ENCODE measurements around the gene LAMTOR2. TPM values are rescaled to one million over a fixed set of nuclear protein-coding genes. Genes with fewer than 3 reads are reported as not detected.

The LAMTOR2 gene
- total RNA-seq, 1 experiment from 2014 or later, result 60.2 TPM

GRCh38 chr1:156098784-156099183 lies 44.2 kb downstream of the LAMTOR2 start:
- BruUV-seq (replicated peaks), result no TSS peak
- Histone ChIP-seq H3K4me3 (replicated peaks in 1 of 2; ENCODE audit: low read depth in 1 of 2, low read length in 2 of 2) (no peak overlapping the region), H3K4me1 (ENCODE audit: control insufficient read depth in 1 of 2, insufficient read depth in 2 of 2, low read length in 2 of 2) (peaks cover 53 to 85% of the 10 kb centered on the region in 2 experiments), H2AFZ (ENCODE audit: low read depth, low read length, poor library complexity, severe bottlenecking) (no peak overlapping the region), H3K79me2 (ENCODE audit: insufficient read depth, low read length) (no peaks in the 10 kb centered on the region), H3K9me2 (ENCODE audit: insufficient read depth) (no peaks in the 10 kb centered on the region), H3K27me3 (ENCODE audit: insufficient read depth, low read length) (no peaks in the 10 kb centered on the region), H4K20me1 (ENCODE audit: insufficient read depth) (no peaks in the 10 kb centered on the region), H3K9me3 (ENCODE audit: control insufficient read depth in 1 of 2, insufficient read depth in 1 of 2, low read depth in 1 of 2, low read length in 2 of 2) (no peaks in the 10 kb centered on the region), H3K36me3 (ENCODE audit: control insufficient read depth in 1 of 2, insufficient read depth in 2 of 2, low read length in 2 of 2) (no peaks in the 10 kb centered on the region), H3K27ac (ENCODE audit: low read depth, low read length) (no peak overlapping the region), H3K9ac (ENCODE audit: low read length) (no peak overlapping the region), H3K4me2 (ENCODE audit: low read length) (no peak overlapping the region)
- DNase-seq (ENCODE audit: low read depth, low spot score) (no peak), ATAC-seq (no peak)
- POLR2A ChIA-PET, result interaction anchor here (1.0 to 6.5 kb wide), 4 partner anchors 15 to 31 kb away, joined by 5 to 56 read pairs (median 24); no protein-coding TSS in a partner anchor
- intact Hi-C loops (cut with micrococcal nuclease), result no loop called here
- CTCF ChIA-PET, result interaction anchor here (0.9 to 7.6 kb wide), 3 partner anchors 21 to 30 kb away, joined by 3 to 189 read pairs (median 7); no protein-coding TSS in a partner anchor
- TF ChIP-seq POLR2A (IDR thresholded peaks at IDR 0.05; ENCODE audit: borderline replicate concordance, extremely low read depth, insufficient read depth, insufficient read length) (no peak), ZBTB33 (IDR thresholded peaks at IDR 0.05; ENCODE audit: extremely low read depth, insufficient replicate concordance, low read length) (no peak)
- RAD21 ChIA-PET (ENCODE audit: low non-redundant PET in 1 of 2, low total read pairs in 2 of 2, uncharacterized antibody in 2 of 2, unreplicated experiment in 2 of 2), result interaction anchor here (1.0 to 6.2 kb wide), 2 partner anchors 30 to 31 kb away, joined by 3 to 43 read pairs; no protein-coding TSS in a partner anchor

GRCh38 chr1:156099282-156099681 lies 44.7 kb downstream of the LAMTOR2 start:
- no TSS peak for BruUV-seq (replicated peaks)
- Histone ChIP-seq H3K9ac (ENCODE audit: low read length) (no peak overlapping the region), H3K4me2 (ENCODE audit: low read length) (no peak overlapping the region), H4K20me1 (ENCODE audit: insufficient read depth) (no peaks in the 10 kb centered on the region), H3K27ac (ENCODE audit: low read depth, low read length) (no peak overlapping the region), H3K4me1 (ENCODE audit: control insufficient read depth in 1 of 2, insufficient read depth in 2 of 2, low read length in 2 of 2) (peaks cover 58 to 90% of the 10 kb centered on the region in 2 experiments), H2AFZ (ENCODE audit: low read depth, low read length, poor library complexity, severe bottlenecking) (no peak overlapping the region), H3K36me3 (ENCODE audit: control insufficient read depth in 1 of 2, insufficient read depth in 2 of 2, low read length in 2 of 2) (no peaks in the 10 kb centered on the region), H3K27me3 (ENCODE audit: insufficient read depth, low read length) (no peaks in the 10 kb centered on the region), H3K4me3 (replicated peaks in 1 of 2; ENCODE audit: low read depth in 1 of 2, low read length in 2 of 2) (no peak overlapping the region), H3K79me2 (ENCODE audit: insufficient read depth, low read length) (no peaks in the 10 kb centered on the region), H3K9me2 (ENCODE audit: insufficient read depth) (no peaks in the 10 kb centered on the region), H3K9me3 (ENCODE audit: control insufficient read depth in 1 of 2, insufficient read depth in 1 of 2, low read depth in 1 of 2, low read length in 2 of 2) (no peaks in the 10 kb centered on the region)
- ChIA-PET POLR2A (interaction anchor here (0.7 to 6.5 kb wide), 5 partner anchors 15 to 798 kb away, joined by 3 to 56 read pairs (median 7); partner anchors contain the start of gene LMNA), CTCF (interaction anchor here (0.9 to 7.6 kb wide), 4 partner anchors 15 to 30 kb away, joined by 3 to 189 read pairs (median 5); no protein-coding TSS in a partner anchor), RAD21 (ENCODE audit: low non-redundant PET in 1 of 2, low total read pairs in 2 of 2, uncharacterized antibody in 2 of 2, unreplicated experiment in 2 of 2) (interaction anchor here (0.6 to 6.2 kb wide), 3 partner anchors 29 to 31 kb away, joined by 3 to 43 read pairs (median 4); no protein-coding TSS in a partner anchor)
- ATAC-seq (no peak), DNase-seq (ENCODE audit: low read depth, low spot score) (no peak)
- no peak for TF ChIP-seq ELF1 (IDR thresholded peaks at IDR 0.05; ENCODE audit: borderline replicate concordance, low read depth)
- no peak for TF ChIP-seq JUND (IDR thresholded peaks at IDR 0.05)
- TF ChIP-seq YY1 (IDR thresholded peaks at IDR 0.05; ENCODE audit: extremely low read depth, insufficient replicate concordance, low read depth, low read length), result no peak
- no peak for TF ChIP-seq FOSL1 (IDR thresholded peaks at IDR 0.05; ENCODE audit: low read depth)
- no peak for TF ChIP-seq POLR2AphosphoS5 (IDR thresholded peaks at IDR 0.05; ENCODE audit: low read depth, low read length)
- TF ChIP-seq POLR2A (IDR thresholded peaks at IDR 0.05; ENCODE audit: borderline replicate concordance, extremely low read depth, insufficient read depth, insufficient read length), result no peak
- no peak for TF ChIP-seq ZNF274 (IDR thresholded peaks at IDR 0.05; ENCODE audit: low read depth, low read length)
- no peak for TF ChIP-seq EZH2phosphoT487 (IDR thresholded peaks at IDR 0.05; ENCODE audit: borderline replicate concordance)
- no peak for TF ChIP-seq EGR1 (IDR thresholded peaks at IDR 0.05; ENCODE audit: low read depth)
- no peak for TF ChIP-seq TCF7L2 (IDR thresholded peaks at IDR 0.05; ENCODE audit: borderline replicate concordance, extremely low read depth, insufficient read depth, insufficient read length)
- TF ChIP-seq EZH2 (IDR thresholded peaks at IDR 0.05), result no peak
- TF ChIP-seq SP1 (IDR thresholded peaks at IDR 0.05; ENCODE audit: low read depth), result no peak
- TF ChIP-seq, protein P1, sequence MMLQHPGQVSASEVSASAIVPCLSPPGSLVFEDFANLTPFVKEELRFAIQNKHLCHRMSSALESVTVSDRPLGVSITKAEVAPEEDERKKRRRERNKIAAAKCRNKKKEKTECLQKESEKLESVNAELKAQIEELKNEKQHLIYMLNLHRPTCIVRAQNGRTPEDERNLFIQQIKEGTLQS (IDR thresholded peaks at IDR 0.05), result no peak
- TF ChIP-seq, protein P2, sequence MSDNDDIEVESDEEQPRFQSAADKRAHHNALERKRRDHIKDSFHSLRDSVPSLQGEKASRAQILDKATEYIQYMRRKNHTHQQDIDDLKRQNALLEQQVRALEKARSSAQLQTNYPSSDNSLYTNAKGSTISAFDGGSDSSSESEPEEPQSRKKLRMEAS (IDR thresholded peaks at IDR 0.05), result no peak
- TF ChIP-seq CEBPB (IDR thresholded peaks at IDR 0.05; ENCODE audit: low read depth), result no peak
- intact Hi-C loops (cut with micrococcal nuclease), result no loop called here

Data from HCT116 (cell line).